HG03342 (cell line): ENCODE data around the gene INPP1.
"Not testable (repeated sequence)": the region's sequence is repeated elsewhere in the genome, so short reads cannot be mapped to it uniquely, and the experiment has no call there.

Source experiments
- ATAC-seq: cut with Tn5 transposase; IDR thresholded peaks from one replicate; pipeline ENCODE4 v1.9.1; 2021; ENCODE audit warnings: mild to moderate bottlenecking, moderate library complexity; ENCODE audit not compliant: unreplicated experiment

Gene INPP1, protein sequence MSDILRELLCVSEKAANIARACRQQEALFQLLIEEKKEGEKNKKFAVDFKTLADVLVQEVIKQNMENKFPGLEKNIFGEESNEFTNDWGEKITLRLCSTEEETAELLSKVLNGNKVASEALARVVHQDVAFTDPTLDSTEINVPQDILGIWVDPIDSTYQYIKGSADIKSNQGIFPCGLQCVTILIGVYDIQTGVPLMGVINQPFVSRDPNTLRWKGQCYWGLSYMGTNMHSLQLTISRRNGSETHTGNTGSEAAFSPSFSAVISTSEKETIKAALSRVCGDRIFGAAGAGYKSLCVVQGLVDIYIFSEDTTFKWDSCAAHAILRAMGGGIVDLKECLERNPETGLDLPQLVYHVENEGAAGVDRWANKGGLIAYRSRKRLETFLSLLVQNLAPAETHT

GRCh38 chr2:190343536-190344275 lies at the start of gene INPP1:
Gene INPP1, plus strand, starts transcription at chr2:190343589. Its CDS starts 16,514 bp downstream, at chr2:190360103.
- ATAC-seq: peak; percentile 51

GRCh38 chr2:190297880-190298279 lies 45.5 kb upstream of the INPP1 start:
- not testable (repeated sequence) for ATAC-seq

DNA sequence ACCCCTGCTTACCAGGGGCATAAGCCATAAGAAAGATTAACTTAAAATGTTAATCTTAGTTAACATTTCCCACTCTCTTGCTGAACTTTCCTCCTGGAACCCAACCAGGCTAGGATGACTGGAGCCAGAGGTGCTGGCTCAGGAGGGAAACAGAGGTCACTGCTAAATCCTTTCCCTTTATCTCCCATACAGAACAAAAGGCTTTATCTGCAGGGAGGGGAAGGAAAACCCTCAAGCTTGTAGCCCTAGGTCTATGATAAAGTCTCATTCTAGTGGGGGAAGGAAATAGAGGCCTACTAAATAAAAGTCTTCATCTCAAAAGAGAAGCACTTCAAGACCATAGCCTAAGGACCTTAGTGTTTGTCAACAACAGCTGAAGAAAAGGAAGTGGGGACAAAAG lies 42.4 kb upstream of the INPP1 start:
- no peak for ATAC-seq

DNA sequence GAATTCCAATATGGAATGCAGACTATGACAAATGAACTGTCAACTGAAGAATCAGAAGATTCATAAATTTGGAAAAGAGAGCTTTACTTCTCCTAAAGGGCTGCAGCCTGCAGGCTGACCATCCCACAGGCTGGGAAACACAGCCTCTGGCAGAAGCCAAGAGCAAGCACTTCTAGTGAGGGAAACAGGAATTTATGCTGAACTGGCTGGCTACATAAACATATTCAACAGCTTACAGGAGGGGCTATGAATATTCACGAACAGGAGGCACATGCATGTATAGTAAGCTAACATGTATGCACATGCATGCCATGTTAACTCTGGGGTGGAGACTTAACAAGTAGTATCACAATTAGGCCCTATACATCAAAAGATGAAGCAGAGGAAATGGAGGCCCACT lies 41.3 kb upstream of the INPP1 start:
- no peak for ATAC-seq

DNA sequence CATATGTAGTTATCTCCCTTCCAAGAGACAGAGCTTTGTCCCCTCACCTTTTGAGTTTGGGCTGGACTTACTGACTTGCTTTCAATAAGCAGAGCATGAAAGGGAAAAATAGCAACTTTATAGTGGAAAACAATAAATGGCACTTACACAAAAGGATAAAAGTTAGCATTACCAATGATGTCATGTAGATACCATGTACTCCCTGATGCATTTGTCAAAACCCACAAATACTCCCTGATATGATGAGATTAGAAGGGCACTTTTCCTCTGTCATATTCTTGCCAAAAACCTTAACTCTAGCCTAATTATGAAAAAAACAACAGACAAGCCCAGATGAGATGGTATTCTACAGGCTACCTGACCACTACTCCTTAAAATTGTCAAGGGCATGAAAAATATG lies 39.7 kb upstream of the INPP1 start:
- no peak for ATAC-seq

DNA sequence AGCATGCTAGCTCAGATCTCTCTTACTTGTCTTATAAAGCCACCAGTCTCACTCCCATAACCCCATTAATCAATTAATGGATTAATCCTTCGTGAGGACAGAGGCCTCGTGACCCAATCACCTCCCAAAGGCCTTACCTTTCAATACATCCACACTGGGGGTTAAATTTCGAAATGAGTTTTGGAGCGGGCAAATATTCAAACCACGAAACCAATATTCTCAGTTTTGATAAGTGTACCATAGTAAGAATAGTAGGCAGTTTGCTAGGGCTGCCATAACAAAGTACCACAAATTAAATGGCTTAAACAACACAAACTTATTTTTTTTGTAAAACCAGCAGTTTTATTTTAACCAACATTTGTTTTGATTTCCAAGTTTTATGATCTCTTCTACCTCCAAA lies 39.0 kb upstream of the INPP1 start:
- no peak for ATAC-seq

DNA sequence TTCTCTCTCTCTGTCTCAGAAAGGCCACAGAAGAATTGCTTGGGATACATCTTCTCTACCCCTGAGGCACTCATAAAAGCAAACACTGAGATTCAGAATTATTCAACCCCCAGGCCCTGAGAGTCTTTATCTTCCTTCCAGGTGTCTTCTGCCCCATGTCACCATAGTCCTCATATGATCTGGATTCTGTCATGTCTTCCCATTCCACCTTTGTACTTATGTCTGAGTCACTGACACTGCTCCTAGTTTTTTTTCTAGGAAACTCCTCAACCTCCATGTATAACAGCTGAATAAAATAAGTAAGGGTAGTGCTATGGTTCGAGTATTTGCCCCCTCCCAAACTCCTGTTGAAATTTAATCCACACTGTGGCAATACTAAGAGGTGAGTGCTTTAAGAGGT lies 35.4 kb upstream of the INPP1 start:
- ATAC-seq: no peak

- ATAC-seq: no peak
Measured at GRCh38 chr2:190311893-190312634, 31.3 kb upstream of the INPP1 start.

- not testable (repeated sequence) for ATAC-seq
Measured at GRCh38 chr2:190312635-190313025, 30.8 kb upstream of the INPP1 start.

DNA sequence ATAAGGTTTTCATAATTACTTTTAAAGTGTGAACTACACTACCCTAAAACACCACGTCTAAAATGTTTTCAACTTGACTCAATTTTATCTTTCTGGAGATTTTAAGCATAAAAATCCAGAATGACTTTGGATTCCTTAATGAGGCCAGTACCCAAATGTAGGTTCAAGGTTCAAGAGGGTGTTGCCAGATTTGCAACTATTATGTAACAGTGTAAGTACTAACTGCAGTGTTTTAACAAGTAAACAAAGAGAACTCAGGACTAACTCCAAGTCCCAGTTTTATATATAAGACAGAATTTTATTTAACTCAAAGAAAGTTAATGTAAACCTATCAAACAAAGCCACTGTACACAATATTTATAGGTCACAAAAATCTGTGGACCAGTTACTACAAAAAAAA lies 29.5 kb upstream of the INPP1 start:
- ATAC-seq: no peak

DNA sequence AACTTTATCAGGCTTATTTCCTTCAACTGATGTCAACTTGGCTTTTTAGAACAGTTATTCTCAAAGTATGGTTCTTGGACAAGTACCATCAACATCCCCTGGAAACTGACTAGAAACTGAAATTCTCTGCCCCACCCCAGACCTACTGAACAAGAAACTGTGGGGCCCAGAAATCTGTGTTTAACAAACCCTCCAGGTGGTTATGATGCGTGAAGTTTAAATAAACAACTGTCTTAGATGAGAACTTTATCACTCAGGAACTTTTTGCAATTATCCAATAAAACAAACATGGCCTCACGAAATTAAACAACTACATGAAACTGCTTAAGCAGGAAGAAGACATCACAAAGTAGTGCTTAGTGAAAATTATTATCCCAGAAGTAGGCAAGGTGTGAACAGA lies 28.1 kb upstream of the INPP1 start:
- no peak for ATAC-seq

DNA sequence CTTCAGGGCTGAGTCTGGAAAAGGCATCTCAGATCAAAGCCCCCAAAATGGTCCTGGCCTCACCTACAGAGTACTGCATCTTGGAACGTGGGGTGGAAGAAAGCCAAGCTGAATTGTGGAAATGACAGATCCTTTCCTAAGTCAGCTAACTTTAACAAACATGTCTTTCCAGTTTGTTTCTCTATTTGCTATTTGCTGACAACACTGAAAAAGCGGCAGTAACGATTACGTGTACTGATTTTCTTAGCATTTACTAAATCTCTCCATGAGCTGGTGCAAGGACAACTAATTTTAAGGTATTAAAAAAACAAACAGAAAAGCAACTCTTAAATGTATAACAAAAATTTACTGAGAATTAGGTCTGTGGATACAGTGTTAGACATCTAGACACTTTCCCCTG lies 24.9 kb upstream of the INPP1 start:
- ATAC-seq: no peak

DNA sequence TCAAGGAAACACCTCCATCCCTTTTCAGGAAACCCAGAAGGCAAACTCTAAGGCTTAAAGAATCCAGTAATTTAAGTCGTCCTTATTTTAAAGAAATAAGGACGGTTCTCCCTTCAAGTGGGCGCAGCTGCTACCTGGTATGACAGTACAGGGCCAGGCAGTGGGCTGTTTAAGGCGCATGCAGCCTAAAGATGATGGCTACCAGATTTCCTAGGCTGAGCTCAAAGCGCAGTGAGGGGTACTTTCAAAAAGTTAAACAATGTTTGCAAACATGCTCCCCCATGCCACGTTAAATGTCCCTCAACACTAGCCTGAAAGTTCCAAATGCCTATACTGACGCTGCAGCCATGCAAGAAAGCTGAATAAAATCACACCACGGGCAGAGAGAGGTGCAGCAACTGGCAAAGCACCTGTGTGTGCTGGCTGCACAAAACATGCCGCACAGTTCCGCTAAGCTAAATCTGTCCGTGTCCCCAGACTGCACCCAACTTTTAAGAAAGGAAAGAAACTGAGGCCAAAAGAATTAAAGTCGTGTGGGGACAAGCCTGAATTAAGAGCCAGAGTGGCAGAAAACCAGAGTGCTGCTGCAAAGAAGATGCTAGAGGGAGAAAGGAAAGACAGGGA lies 24.3 kb upstream of the INPP1 start:
- ATAC-seq: peak; percentile 27

GRCh38 chr2:190319555-190320498 lies 23.6 kb upstream of the INPP1 start, which contains the start of gene HIBCH:
Gene HIBCH, minus strand, starts transcription at chr2:190319826. Its CDS starts 76 bp downstream, at chr2:190319750.
- ATAC-seq: peak; percentile 94

DNA sequence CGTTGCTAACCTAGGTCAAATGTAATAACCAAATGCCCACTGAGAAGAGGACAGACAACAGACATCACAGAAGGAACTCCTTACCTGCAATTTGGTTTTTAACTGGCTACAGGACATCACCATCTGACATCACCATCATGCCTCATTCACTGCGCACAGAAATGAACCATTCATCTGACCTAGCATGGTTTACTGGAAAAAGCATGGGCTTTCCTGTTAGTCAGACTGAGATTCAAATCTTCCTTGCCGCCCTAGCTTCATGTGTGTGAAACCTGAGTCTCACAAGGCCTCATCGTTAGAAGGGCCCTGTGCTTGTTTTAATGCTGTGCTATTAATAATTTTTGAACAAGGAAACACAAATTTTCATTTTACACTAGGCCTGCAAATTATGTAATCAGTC lies 22.7 kb upstream of the INPP1 start:
- ATAC-seq: no peak

GRCh38 chr2:190323406-190323805 lies 20.0 kb upstream of the INPP1 start:
- no peak for ATAC-seq

- no peak for ATAC-seq
Measured at GRCh38 chr2:190325588-190325987, 17.8 kb upstream of the INPP1 start.

DNA sequence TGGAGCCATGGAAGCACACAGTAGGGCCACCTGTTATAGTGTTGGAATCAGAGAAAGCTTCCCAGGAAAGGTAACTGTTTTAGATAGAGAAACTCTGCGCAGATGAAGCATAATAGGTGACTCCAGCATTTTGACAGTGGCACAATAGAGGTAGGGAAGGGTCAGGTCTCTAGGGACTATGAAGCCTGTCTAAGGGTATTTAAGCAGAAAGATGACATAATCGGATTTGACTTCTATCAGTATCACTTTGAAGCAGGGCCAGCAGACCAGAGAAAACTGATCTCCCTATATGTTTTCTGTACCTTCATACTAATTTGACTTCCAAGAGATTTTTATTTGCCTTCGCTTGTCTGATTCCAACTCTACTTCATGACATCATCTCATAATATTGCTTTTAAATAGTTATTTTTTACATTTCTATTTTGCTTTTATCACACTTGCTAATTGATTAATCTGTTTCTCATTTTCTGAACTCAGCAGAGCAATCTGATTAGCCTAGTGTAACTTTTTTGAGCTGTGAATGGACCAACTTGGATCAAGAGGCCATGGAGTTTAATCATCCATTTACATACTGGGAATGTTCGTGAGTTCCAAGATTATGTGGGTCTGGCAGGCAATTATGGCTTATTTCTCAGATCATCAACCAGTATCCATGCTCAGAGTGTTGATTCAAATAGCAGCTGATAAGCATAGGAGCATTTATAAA lies 15.4 kb upstream of the INPP1 start:
- no peak for ATAC-seq

- ATAC-seq: no peak
Measured at GRCh38 chr2:190328573-190329147, 14.7 kb upstream of the INPP1 start.
